NCI-H2081 (cell line): ENCODE measurements around the gene TSSK6.

Source experiments
- DNase-seq, 2 experiments: peaks; one replicate each; lab custom pipeline; 2025; lab: John Stamatoyannopoulos, UW

Gene TSSK6

GRCh38 chr19:19505669-19506326 is 9.6 kb downstream of the TSSK6 start:
- no peak for DNase-seq

- DNase-seq = no peak
Observed at GRCh38 chr19:19504754-19505668, 10.3 kb downstream of the TSSK6 start.

- DNase-seq = no peak
Observed at GRCh38 chr19:19502808-19503602, 12.3 kb downstream of the TSSK6 start.

- DNase-seq = no peak
Observed at GRCh38 chr19:19502281-19502680, 13.1 kb downstream of the TSSK6 start.

GRCh38 chr19:19501798-19502197 is 13.6 kb downstream of the TSSK6 start:
- no peak for DNase-seq

- no peak for DNase-seq
Observed at GRCh38 chr19:19500975-19501644, 14.2 kb downstream of the TSSK6 start.

- DNase-seq = no peak
Observed at GRCh38 chr19:19499272-19499995, 15.9 kb downstream of the TSSK6 start.

GRCh38 chr19:19498255-19498991 is 16.9 kb downstream of the TSSK6 start:
- DNase-seq = no peak

- no peak for DNase-seq
Observed at GRCh38 chr19:19495614-19496603, 19.4 kb downstream of the TSSK6 start.

GRCh38 chr19:19493841-19494546 is 21.4 kb downstream of the TSSK6 start:
- no peak for DNase-seq

GRCh38 chr19:19492026-19492610 is 23.2 kb downstream of the TSSK6 start:
- DNase-seq = no peak

- DNase-seq = no peak
Observed at GRCh38 chr19:19491321-19492025, 23.9 kb downstream of the TSSK6 start.

- peak; percentile 54 to 62 for DNase-seq
Observed at GRCh38 chr19:19490214-19490968, 25.0 kb downstream of the TSSK6 start.

- DNase-seq = no peak
Observed at GRCh38 chr19:19489804-19490204, 25.5 kb downstream of the TSSK6 start.

GRCh38 chr19:19488875-19489690 is 26.3 kb downstream of the TSSK6 start:
- peak in 1 of 2 experiments; percentile 37 for DNase-seq
